Omental fat pad (tissue), 4 donors: ENCODE results near the gene RNF168. TPM values are rescaled to one million over a fixed set of nuclear protein-coding genes. Genes with fewer than 3 reads are reported as not detected.
"Not testable (repeated sequence)": the region's sequence is repeated elsewhere in the genome, so short reads cannot be mapped to it uniquely, and the experiment has no call there.

Source experiments
- ATAC-seq: fragments of 150-250 bp; one replicate; pipeline ENCODE4 v1.9.1; 2016; ENCODE audit warnings: mild to moderate bottlenecking, moderate library complexity; ENCODE audit not compliant: low FRiP score
- DNase-seq: peaks from one replicate; pipeline ENCODE4 v3.0.0-alpha.2; 2019; ENCODE audit warnings: low spot score
- total RNA-seq, 4 donors: library from RNA; depleted of rRNA; stranded (reverse); fragments of >200 nt; gene quantifications; one replicate each; pipeline ENCODE4 v1.1.0, GENCODE V29; 2016
- TF ChIP-seq, protein P1 (sequence below), 3 donors: fragments of 450-650 bp; IDR thresholded peaks; one replicate each; pipeline ENCODE4 v1.5.1; 2016 to 2017; ENCODE audit warnings: antibody characterized with exemption in 3 of 3, mild to moderate bottlenecking in 3 of 3, moderate library complexity in 2 of 3

RNF168 gene
- total RNA-seq, 4 donors from 2014 or later, result 18.5 to 34.5 (median 20.2) TPM

DNA sequence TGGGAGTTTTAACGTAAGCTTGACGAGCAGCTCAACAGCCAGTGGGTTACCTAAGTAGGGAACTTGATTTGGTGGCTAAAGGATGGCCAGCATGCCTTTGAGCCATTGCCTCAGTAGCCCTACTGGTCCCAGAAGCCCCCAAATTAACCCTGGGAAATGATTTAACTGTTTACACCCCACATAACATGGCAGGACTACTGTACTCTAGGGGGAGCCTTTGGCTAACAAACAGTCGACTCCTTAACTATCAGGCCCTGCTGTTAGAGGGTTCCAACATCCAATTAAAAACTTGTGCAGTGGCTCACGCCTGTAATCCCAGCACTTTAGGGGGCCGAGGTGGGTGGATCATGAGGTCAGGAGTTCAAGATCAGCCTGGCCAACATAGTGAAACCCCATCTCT lies 21.0 kb upstream of the RNF168 start:
- TF ChIP-seq, protein P1, sequence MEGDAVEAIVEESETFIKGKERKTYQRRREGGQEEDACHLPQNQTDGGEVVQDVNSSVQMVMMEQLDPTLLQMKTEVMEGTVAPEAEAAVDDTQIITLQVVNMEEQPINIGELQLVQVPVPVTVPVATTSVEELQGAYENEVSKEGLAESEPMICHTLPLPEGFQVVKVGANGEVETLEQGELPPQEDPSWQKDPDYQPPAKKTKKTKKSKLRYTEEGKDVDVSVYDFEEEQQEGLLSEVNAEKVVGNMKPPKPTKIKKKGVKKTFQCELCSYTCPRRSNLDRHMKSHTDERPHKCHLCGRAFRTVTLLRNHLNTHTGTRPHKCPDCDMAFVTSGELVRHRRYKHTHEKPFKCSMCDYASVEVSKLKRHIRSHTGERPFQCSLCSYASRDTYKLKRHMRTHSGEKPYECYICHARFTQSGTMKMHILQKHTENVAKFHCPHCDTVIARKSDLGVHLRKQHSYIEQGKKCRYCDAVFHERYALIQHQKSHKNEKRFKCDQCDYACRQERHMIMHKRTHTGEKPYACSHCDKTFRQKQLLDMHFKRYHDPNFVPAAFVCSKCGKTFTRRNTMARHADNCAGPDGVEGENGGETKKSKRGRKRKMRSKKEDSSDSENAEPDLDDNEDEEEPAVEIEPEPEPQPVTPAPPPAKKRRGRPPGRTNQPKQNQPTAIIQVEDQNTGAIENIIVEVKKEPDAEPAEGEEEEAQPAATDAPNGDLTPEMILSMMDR (IDR thresholded peaks at IDR 0.05), result no peak
- ATAC-seq (no peak), DNase-seq (no peak)

DNA sequence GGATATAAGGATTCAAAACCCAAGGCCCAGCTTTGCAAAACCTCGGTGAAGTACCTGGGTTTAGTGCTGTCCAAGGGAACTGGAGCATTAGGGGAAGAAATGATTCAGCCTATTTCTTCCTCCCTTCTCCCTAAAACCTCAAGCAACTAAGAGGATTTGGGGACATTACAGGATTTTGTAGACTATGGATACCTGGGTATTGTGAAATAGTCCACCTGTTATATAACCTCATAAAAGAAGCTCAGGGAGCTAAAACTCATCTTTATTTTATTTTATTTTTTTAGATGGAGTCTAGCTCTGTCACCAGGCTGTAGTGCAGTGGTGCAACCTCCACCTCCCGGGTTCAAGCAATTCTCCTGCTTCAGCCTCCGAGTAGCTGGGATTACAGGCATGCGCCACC lies 20.3 kb upstream of the RNF168 start:
- DNase-seq (no peak), ATAC-seq (no peak)
- TF ChIP-seq, protein P1 (IDR thresholded peaks at IDR 0.05), result no peak

- not testable (repeated sequence) for DNase-seq, ATAC-seq
Observed at GRCh38 chr3:196521291-196521690, 17.7 kb upstream of the RNF168 start.

DNA sequence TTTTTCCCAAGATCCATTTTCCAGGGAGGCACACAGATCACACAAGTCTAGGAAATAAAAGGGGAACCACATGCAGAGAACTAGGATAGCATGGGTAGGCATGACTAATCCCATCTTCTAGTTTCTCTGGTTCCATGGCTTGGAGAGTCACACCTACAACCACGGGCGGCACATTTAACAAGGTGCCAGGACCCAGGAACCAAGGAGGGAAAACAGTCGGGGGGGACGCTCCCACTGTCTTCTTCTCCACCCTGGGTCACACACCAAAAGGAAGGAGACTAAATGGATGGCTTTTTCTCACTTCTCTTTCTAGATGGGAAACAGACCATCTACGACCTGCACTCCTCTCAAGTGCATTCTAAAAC lies 16.1 kb upstream of the RNF168 start:
- ATAC-seq, result no peak
- TF ChIP-seq, protein P1 (IDR thresholded peaks at IDR 0.05), result no peak
- no peak for DNase-seq

DNA sequence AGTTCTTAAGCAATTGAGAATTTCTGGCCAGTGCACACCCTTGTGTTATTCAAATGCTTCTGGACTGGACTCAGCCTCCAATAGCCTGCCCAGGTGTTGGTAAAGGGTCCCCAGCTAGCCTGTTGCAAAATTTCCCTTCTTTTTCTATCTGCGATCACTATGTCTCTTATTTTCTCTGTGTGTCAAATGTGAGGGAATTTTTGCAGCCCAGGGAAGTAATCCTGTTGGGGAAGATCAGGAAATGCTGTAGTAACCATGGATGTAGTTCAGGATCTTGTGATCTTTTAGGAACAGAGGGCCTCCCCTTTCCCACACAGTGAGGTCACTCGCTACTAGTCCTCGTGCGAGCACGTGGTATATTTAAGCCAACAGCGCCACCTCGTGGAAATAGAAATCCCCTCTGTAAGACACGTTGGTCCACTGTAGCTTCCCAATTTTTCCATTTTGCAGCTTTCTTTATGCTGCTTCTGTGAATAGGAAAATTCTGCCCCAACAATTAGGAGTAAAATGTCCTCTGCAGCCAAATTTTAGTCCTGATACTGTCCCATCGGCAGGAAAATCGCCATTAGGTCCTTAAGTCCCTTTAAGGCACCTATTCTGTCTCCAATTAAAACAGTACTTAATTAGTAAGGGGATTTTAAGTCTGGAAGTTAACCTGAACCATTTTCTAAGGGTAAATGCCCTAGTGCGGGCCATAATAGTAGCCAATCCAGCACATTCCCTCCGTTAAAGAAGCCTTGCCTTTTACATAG lies 15.6 kb upstream of the RNF168 start:
- TF ChIP-seq, protein P1 (IDR thresholded peaks at IDR 0.05), result peak in 1 of 3 donors; percentile 33
- ATAC-seq (no peak), DNase-seq (no peak)

- ATAC-seq (no peak), DNase-seq (no peak)
- TF ChIP-seq, protein P1 (IDR thresholded peaks at IDR 0.05), result no peak
Observed at GRCh38 chr3:196517919-196518318, 14.4 kb upstream of the RNF168 start.

DNA sequence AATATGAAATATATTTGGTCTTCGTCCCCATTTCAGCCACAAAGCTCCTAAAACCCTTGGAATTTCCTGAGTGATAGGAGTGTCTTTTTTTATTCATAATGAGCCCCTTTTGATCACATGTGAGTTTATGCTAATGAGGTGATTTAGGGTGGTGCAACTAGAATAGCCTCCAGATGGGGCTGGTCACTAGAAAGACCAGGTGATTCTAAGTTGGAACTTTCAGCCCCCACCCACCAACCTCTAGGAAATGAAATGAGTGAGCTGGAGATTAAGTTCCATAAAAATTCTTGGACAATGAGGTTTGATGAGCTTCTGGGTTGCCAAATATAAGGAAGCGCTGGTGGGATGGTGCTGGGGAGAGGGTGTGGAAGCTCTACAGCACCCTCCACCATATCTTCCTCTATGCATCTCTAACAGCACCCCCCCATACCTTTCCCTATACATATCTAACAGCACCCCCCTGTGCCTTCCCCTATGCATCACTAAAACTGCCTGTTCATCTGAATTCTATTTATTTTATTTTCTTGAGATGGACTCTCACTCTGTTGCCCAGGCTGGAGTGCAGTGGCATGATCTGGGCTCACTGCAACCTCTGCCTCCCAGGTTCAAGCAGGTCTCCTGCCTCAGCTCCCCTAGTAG lies 13.7 kb upstream of the RNF168 start:
- no peak for DNase-seq
- TF ChIP-seq, protein P1 (IDR thresholded peaks at IDR 0.05), result no peak
- ATAC-seq, result no peak
